Measurements from ENCODE around the gene OR7G1.
"Not testable (repeated sequence)": the region's sequence is repeated elsewhere in the genome, so short reads cannot be mapped to it uniquely, and the experiment has no call there.

The OR7G1 gene

GRCh38 chr19:9086761-9087160 lies 28.8 kb downstream of the OR7G1 start, which contains the start of gene OR1M1:
Gene OR1M1, plus strand, starts transcription at chr19:9087061. Its CDS starts 6,184 bp downstream, at chr19:9093245.
- DNase-seq (ENCODE audit: extremely low spot score, insufficient read length, low read depth) = no peak
- no peak for FAIRE-seq

DNA sequence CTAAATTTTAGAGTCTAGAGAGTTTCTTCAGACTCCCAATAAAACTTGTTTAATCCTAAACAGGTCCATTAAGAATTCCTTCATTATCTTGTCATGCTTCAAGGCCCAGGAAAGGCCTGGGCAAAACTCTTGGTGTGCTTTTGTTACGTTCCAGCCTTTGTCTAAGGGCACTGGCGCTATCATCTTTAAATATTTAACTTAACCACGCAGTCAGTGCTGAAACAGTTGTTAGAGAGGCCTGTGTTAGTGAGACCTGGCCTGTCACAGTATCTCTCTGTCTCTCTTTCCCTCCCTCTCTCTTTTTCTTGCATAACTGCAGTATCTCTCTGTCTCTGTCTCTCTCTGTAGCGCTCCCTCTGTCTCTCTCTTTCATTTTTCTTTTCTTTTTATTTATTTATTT lies 36.9 kb downstream of the OR7G1 start:
- no peak for DNase-seq (ENCODE audit: extremely low spot score, insufficient read length, low read depth)
- FAIRE-seq = no peak

DNA sequence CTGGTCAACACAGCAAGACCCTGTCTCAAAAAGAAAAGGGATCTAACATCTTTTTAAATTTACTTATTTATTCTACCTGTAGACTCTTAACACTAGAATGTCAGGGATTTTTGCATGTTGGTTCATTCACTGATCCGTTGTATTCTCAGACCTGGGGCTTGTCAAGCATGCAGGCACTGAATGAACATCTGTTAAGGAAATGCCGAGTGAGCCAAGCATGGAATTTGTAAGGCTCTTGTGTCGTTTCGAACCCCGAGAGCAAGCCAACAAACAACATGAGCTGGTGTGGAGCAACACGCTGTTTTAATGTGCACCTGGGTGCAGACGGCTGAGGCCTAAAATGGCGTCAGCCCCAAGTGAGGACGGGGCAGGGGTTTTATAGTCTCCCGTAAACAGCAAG lies 38.7 kb downstream of the OR7G1 start:
- FAIRE-seq = no peak
- no peak for DNase-seq (ENCODE audit: extremely low spot score, insufficient read length, low read depth)

- FAIRE-seq = no peak
- no peak for DNase-seq (ENCODE audit: extremely low spot score, insufficient read length, low read depth)
These were observed 40.3 kb downstream of the OR7G1 start for GRCh38 chr19:9075064-9075949.

DNA sequence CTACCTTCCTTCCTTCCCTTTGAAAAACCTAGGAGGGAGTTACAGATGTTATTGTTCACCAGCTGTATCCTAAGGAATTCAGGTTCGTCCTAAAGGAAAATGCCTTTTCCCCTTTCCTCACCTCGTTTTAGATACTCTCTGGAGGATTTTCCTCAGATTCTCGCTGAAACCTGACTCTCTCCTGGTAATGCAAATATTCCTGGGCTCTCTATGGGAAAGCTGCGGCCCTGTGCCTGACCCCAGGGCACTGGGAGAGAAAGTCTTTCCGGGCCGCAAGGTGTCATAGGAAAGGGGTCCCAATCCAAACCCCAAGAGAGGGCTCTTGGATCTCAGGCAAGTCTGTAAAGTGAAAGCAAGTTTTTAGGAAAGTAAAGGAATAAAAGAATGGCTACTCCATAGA lies 41.8 kb downstream of the OR7G1 start:
- FAIRE-seq = no peak
- DNase-seq (ENCODE audit: extremely low spot score, insufficient read length, low read depth) = no peak

DNA sequence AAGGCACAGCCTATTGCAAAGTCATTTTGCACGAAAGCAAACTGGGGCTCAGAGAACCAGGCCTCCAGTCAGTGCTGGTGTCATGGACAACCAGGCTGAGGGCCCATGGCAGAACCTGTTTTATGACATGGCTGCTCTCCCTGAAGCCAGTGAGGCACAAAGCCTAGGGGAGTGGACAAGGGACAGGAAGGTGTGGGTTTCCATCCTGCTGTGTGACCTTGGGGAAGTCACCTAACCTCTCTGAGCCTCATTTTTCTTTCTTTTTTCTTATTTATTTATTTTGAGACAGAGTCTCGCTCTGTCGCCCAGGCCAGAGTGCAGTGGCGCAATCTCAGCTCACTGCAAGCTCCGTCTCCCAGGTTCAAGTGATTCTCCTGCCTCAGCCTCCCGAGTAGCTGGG lies 43.8 kb downstream of the OR7G1 start:
- DNase-seq (ENCODE audit: extremely low spot score, insufficient read length, low read depth); FAIRE-seq: not testable (repeated sequence)

DNA sequence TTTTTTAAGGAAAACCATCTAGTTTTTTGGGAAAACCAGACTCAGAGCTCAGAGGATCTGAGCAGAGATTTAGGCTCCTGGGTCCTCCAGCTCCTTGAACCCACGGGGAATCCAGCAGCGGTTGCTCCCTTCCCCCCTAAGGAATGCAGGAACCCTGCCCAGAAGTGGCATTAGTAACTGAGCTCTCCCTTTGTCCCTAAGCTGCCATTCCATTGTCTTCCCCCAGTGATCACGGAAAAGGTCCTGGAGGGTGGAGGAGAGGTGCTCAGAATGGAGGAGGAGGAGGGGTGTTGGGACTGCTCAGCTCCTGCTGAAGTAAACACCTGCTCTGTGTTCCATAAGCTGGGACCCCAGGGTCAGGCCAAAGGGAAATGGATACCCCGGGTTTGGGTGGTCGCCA lies 45.5 kb downstream of the OR7G1 start:
- DNase-seq (ENCODE audit: extremely low spot score, insufficient read length, low read depth) (no peak), FAIRE-seq (no peak)

DNA sequence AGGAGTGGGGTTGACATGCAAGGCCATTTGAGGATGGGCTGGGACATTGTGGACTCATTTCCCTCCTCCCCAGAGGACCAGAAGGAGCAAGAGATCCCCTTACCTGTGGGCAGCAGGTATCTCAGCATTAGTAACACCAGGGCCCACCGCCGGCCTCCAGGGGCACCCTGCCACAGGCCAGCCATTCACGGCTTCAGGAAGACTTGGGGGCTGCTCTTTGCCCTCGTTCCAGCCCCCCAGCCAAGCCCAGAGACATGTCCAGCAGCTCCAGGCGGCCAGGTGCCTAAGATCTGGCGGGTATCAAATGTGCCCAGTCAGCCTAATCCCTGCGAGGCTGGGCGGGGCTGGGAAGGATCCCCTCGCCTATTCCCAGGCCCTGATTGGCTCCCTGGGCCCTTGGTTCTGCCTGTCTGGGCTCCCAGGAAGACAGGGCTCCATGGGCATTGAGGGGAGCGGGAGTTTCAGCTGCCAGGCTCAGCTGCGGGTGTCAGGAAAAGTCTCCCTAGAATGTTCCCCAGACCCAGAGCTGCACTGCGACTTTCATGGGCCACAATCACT lies 50.0 kb downstream of the OR7G1 start:
- DNase-seq (ENCODE audit: extremely low spot score, insufficient read length, low read depth) (no peak), FAIRE-seq (no peak)

Measured in GM18507 (cell line).